Pancreas (tissue), 10 donors: Measurements from ENCODE around the gene SLC23A3. TPM values are rescaled to one million over a fixed set of nuclear protein-coding genes. Genes with fewer than 3 reads are reported as not detected.

ENCODE experiments used
- ATAC-seq, 4 donors: fragments of 200-7000 bp; cut with Tn5 transposase; one replicate each; pipeline versions ENCODE4 v1.8.0 to v1.9.1; 2020; ENCODE audit warnings: mild to moderate bottlenecking in 4 of 4, moderate library complexity in 4 of 4
- DNase-seq, 6 donors: peaks; one replicate each; pipeline ENCODE4 v3.0.0-alpha.2; 2020
- FAIRE-seq: peaks from 2 replicates; lab custom pipeline; 2012; peaks lifted over from hg19 to GRCh38; lab: Jason Lieb, UNC
- H3K27ac ChIP-seq, 4 donors: fragments of 200-600 bp; sonication (generic); 1 replicate in 3 of 4; 2 replicates in 1 of 4; pipeline versions ENCODE4 v1.5.0 to v1.8.0; 2020
- H3K27me3 ChIP-seq, 4 donors: fragments of 200-600 bp; one replicate each; pipeline ENCODE4 v1.8.0; 2021
- H3K36me3 ChIP-seq, 3 donors: fragments of 200-600 bp; sonication (generic) in 1 of 3; one replicate each; pipeline versions ENCODE4 v1.5.0 to v1.8.0; 2020 to 2021
- H3K4me1 ChIP-seq, 3 donors: fragments of 200-600 bp; one replicate each; pipeline ENCODE4 v1.8.0; 2021
- H3K4me3 ChIP-seq, 4 donors: fragments of 200-600 bp; sonication (generic) in 2 of 4; one replicate each; pipeline versions ENCODE4 v1.5.0 to v1.8.0; 2020 to 2021
- H3K9me3 ChIP-seq, 4 donors: fragments of 200-600 bp; one replicate each; pipeline ENCODE4 v1.8.0; 2021
- WGBS, 2 donors: extraction: QIAGEN DNeasy Blood & Tissue Kit; methylation state at CpG; one replicate each; pipeline ENCODE4 v1.1.7; 2013; 5-methylcytosine and 5-hydroxymethylcytosine counted together
- intact Hi-C, 3 donors: fragments of 100-400 bp; cut with DNase I; formaldehyde crosslinking; loops; one replicate each; pipeline versions ENCODE4 v1.11.1 to v1.14.2; 2022
- polyA plus RNA-seq, 2 donors: library from polyadenylated mRNA; stranded (reverse); fragments of 200-250 nt; gene quantifications; one replicate each; pipeline ENCODE4 v1.2.3, GENCODE V29; 2013
- total RNA-seq, 6 donors: library from RNA; stranded (reverse); fragmentation: NEBNext Ultra II Directional in 4 of 6; extraction: Animal tissue kit (Norgen Biotek cat#: 25700) in 4 of 6; gene quantifications; one replicate each; pipeline versions ENCODE4 v1.2.1 to v1.2.4, GENCODE V29; 2021 to 2023
- TF ChIP-seq, protein P1 (sequence below), 4 donors: fragments of 200-600 bp; sonication (generic) in 3 of 4; IDR thresholded peaks; one replicate each; pipeline versions ENCODE4 v1.5.0 to v1.8.0; 2021; ENCODE audit warnings: antibody characterized with exemption in 4 of 4
- donor health status: healthy with polysubstance abuse.
- donor health status: DM: no; HTN: no; CAD: no; lungs with moderate emphysema.
- donor health status: DM: no; HTN: no; CAD: no.
- donor health status: control.
- donor health status: control.
- donor health status: Bipolar disorder and iron deficiency.
- donor health status: DM: yes; HTN: yes; CAD: no.
- donor health status: DM: no; HTN: no; CAD: no.
- donor health status: DM: no; HTN: no; CAD: no.
- donor health status: DM: yes; HTN: yes; CAD: no.

SLC23A3 gene
- total and polyA plus RNA-seq, 8 donors: 0.16 to 3.0 (median 0.92) TPM

GRCh38 chr2:219168526-219168925 is 1.3 kb downstream of the SLC23A3 start:
- Histone ChIP-seq H3K4me3 (no peak overlapping the region), H3K9me3 (no peaks in the 10 kb centered on the region), H3K27me3 (no peaks in the 10 kb centered on the region), H3K27ac (no peak overlapping the region), H3K36me3 (peaks cover 0 to 16% (median 0%) of the 10 kb centered on the region in 3 donors), H3K4me1 (no peaks in the 10 kb centered on the region)
- intact Hi-C loops: loop anchor here in 1 of 3 donors (10.0 kb wide), 1 partner anchor 136 kb away; the partner anchor contains the start of gene PTPRN
- TF ChIP-seq, protein P1, sequence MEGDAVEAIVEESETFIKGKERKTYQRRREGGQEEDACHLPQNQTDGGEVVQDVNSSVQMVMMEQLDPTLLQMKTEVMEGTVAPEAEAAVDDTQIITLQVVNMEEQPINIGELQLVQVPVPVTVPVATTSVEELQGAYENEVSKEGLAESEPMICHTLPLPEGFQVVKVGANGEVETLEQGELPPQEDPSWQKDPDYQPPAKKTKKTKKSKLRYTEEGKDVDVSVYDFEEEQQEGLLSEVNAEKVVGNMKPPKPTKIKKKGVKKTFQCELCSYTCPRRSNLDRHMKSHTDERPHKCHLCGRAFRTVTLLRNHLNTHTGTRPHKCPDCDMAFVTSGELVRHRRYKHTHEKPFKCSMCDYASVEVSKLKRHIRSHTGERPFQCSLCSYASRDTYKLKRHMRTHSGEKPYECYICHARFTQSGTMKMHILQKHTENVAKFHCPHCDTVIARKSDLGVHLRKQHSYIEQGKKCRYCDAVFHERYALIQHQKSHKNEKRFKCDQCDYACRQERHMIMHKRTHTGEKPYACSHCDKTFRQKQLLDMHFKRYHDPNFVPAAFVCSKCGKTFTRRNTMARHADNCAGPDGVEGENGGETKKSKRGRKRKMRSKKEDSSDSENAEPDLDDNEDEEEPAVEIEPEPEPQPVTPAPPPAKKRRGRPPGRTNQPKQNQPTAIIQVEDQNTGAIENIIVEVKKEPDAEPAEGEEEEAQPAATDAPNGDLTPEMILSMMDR (IDR thresholded peaks at IDR 0.05): no peak
- ATAC-seq (no peak), DNase-seq (no peak), FAIRE-seq (no peak)
- 50 to 60% methylated on average over 6 of the region's 6 CpGs for WGBS, 2 donors

DNA sequence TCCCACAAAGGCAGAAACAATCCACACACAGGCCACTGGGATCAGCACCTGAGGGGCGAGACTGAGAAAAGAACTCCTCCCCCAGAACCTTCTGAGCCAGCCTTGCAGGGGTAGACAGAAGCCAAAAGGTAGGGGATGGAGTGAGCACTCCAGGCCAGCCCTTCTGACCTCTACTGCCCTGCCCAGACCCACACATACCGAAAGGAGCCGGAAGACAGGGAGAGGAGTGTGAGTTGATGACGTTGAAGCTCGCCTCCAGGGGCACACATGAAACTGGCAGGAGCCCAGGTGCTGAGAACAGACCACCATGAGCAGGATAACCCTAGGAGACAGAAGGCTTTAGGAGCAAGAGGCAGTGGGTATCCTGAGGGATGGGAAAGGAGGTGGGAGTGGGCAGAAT is 1.8 kb downstream of the SLC23A3 start:
- TF ChIP-seq, protein P1 (IDR thresholded peaks at IDR 0.05): no peak
- FAIRE-seq (no peak), ATAC-seq (no peak), DNase-seq (no peak)
- Histone ChIP-seq H3K4me3 (no peak overlapping the region), H3K36me3 (peaks cover 0 to 12% (median 0%) of the 10 kb centered on the region in 3 donors), H3K27me3 (no peaks in the 10 kb centered on the region), H3K9me3 (no peaks in the 10 kb centered on the region), H3K27ac (no peak overlapping the region), H3K4me1 (no peaks in the 10 kb centered on the region)
- 65 to 72% methylated on average over 5 of the region's 5 CpGs for WGBS, 2 donors
- intact Hi-C loops: loop anchor here in 1 of 3 donors (10.0 kb wide), 1 partner anchor 137 kb away; the partner anchor contains the start of gene PTPRN

GRCh38 chr2:219165058-219165911 is 4.5 kb downstream of the SLC23A3 start:
- TF ChIP-seq, protein P1 (IDR thresholded peaks at IDR 0.05): no peak
- FAIRE-seq (no peak), ATAC-seq (no peak), DNase-seq (no peak)
- intact Hi-C loops: loop anchor here in 1 of 3 donors (10.0 kb wide), 1 partner anchor 140 kb away; the partner anchor contains the start of gene PTPRN
- H3K9me3 ChIP-seq: no peaks in the 10 kb centered on the region
- H3K27me3 ChIP-seq: no peaks in the 10 kb centered on the region
- H3K4me1 ChIP-seq: no peaks in the 10 kb centered on the region
- no peak overlapping the region for H3K4me3 ChIP-seq
- H3K27ac ChIP-seq: no peak overlapping the region
- 77 to 85% methylated on average over 10 of the region's 10 CpGs for whole genome bisulfite sequencing, 2 donors
- no peaks in the 10 kb centered on the region for H3K36me3 ChIP-seq

DNA sequence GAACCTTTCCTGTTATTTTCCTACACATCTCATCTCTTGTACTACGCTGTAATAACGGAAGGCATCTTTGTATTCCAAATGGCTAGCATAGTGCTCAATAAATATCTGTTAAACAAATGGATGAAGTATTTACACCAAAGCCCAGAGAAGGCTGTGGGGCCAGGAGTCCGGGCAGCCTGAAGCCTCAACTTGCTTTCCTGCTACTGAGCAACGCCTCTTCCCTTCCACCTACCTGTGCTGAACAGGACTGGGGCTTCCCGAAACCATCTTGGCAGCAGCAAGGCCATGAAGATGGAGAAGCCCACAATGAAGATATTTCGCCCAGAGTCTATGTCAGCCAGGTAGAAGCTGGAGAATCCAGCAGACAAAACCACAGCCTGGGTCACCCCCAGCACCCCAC is 6.7 kb downstream of the SLC23A3 start:
- H3K4me3 ChIP-seq: no peak overlapping the region
- FAIRE-seq (no peak), DNase-seq (no peak), ATAC-seq (no peak)
- H3K9me3 ChIP-seq: no peaks in the 10 kb centered on the region
- no peaks in the 10 kb centered on the region for H3K36me3 ChIP-seq
- no peaks in the 10 kb centered on the region for H3K27me3 ChIP-seq
- TF ChIP-seq, protein P1 (IDR thresholded peaks at IDR 0.05): no peak
- 82 to 89% methylated on average over 6 of the region's 6 CpGs for WGBS, 2 donors
- intact Hi-C loops: loop anchor here in 1 of 3 donors (10.0 kb wide), 1 partner anchor 142 kb away; the partner anchor contains the start of gene PTPRN
- peaks cover 0 to 4% (median 0%) of the 10 kb centered on the region in 3 donors for H3K4me1 ChIP-seq
- H3K27ac ChIP-seq: no peak overlapping the region
